CD14-positive monocyte (primary cell): ENCODE measurements around the gene COPS3. TPM values are rescaled to one million over a fixed set of nuclear protein-coding genes. Genes with fewer than 3 reads are reported as not detected.

Experiments
- DNase-seq, 3 donors: peaks; one replicate each; pipeline ENCODE4 v3.0.0-alpha.2; 2011 to 2022
- H2AFZ ChIP-seq: 2 replicates; pipeline ENCODE4 v1.6.0; 2012; ENCODE audit warnings: mild to moderate bottlenecking, low read depth, low read length, inconsistent platforms; ENCODE audit not compliant: insufficient read depth, poor library complexity, severe bottlenecking
- H3K27ac ChIP-seq, 2 donors: 1 replicate in 1 of 2; 2 replicates in 1 of 2; pipeline ENCODE4 v1.5.1; 2012 to 2013; ENCODE audit warnings: low read length in 2 of 2, control low read depth in 1 of 2, inconsistent platforms in 1 of 2, low read depth in 1 of 2, mild to moderate bottlenecking in 1 of 2
- H3K27me3 ChIP-seq, 2 donors: one replicate each; pipeline versions ENCODE4 v1.6.0 to v1.6.1; 2011 to 2013; ENCODE audit warnings: low read length in 2 of 2; ENCODE audit not compliant: control insufficient read depth in 2 of 2, insufficient read depth in 2 of 2
- H3K36me3 ChIP-seq, 2 donors: replicated peaks in 1 of 2; 1 replicate in 1 of 2; 2 replicates in 1 of 2; pipeline versions ENCODE4 v1.5.1 to v1.6.1; 2012 to 2013; ENCODE audit warnings: low read length in 2 of 2, control low read depth in 1 of 2, inconsistent platforms in 1 of 2, mild to moderate bottlenecking in 1 of 2; ENCODE audit not compliant: insufficient read depth in 2 of 2, control insufficient read depth in 1 of 2
- H3K4me1 ChIP-seq, 2 donors: 1 replicate in 1 of 2; 2 replicates in 1 of 2; pipeline versions ENCODE4 v1.5.1 to v1.6.1; 2012 to 2013; ENCODE audit warnings: low read length in 2 of 2, control low read depth in 1 of 2, inconsistent platforms in 1 of 2, mild to moderate bottlenecking in 1 of 2, moderate library complexity in 1 of 2; ENCODE audit not compliant: insufficient read depth in 2 of 2, control insufficient read depth in 1 of 2
- H3K4me2 ChIP-seq: replicated peaks from 2 replicates; pipeline ENCODE3; 2012; ENCODE audit warnings: low read length, moderate library complexity, mild to moderate bottlenecking; ENCODE audit not compliant: poor library complexity, severe bottlenecking; ENCODE audit errors: extremely low read depth
- H3K4me3 ChIP-seq, 3 experiments: fragments of 200-600 bp in 1 of 3; sonication (generic) in 1 of 3; replicated peaks in 1 of 3; 1 replicate in 2 of 3; 2 replicates in 1 of 3; pipeline ENCODE4 v1.5.1; 2011 to 2013; ENCODE audit warnings: low read length in 3 of 3, mild to moderate bottlenecking in 3 of 3, control low read depth in 2 of 3, low read depth in 2 of 3, inconsistent platforms in 1 of 3, moderate library complexity in 1 of 3
- H3K79me2 ChIP-seq: 2 replicates; pipeline ENCODE4 v1.6.0; 2012; ENCODE audit warnings: mild to moderate bottlenecking, control low read depth, inconsistent platforms, low read length, moderate library complexity; ENCODE audit not compliant: insufficient read depth
- H3K9ac ChIP-seq: 2 replicates; pipeline ENCODE4 v1.6.0; 2017; ENCODE audit warnings: low read length, mild to moderate bottlenecking; ENCODE audit not compliant: insufficient read depth, poor library complexity, severe bottlenecking
- H3K9me3 ChIP-seq, 2 donors: replicated peaks in 1 of 2; 1 replicate in 1 of 2; 2 replicates in 1 of 2; pipeline versions ENCODE4 v1.5.1 to v1.6.1; 2012 to 2013; ENCODE audit warnings: low read length in 2 of 2, control low read depth in 1 of 2; ENCODE audit not compliant: control insufficient read depth in 1 of 2, insufficient read depth in 1 of 2
- H4K20me1 ChIP-seq: 2 replicates; pipeline ENCODE4 v1.6.0; 2012; ENCODE audit warnings: mild to moderate bottlenecking, low read length, control low read depth, moderate library complexity; ENCODE audit not compliant: insufficient read depth
- H3K27ac Mint-ChIP-seq, 7 donors: one replicate each; pipeline ENCODE4 v1.8.0; 2020; ENCODE audit warnings: mild to moderate bottlenecking in 7 of 7, mixed read lengths in 7 of 7, moderate library complexity in 6 of 7, inconsistent platforms in 2 of 7
- H3K27me3 Mint-ChIP-seq, 3 donors: one replicate each; pipeline ENCODE4 v1.8.0; 2021 to 2022; ENCODE audit warnings: low read depth in 3 of 3, mild to moderate bottlenecking in 3 of 3, mixed read lengths in 3 of 3, moderate library complexity in 3 of 3, inconsistent platforms in 1 of 3
- H3K36me3 Mint-ChIP-seq, 2 donors: one replicate each; pipeline ENCODE4 v1.8.0; 2020; ENCODE audit warnings: mixed read lengths in 2 of 2, inconsistent platforms in 1 of 2, mild to moderate bottlenecking in 1 of 2
- H3K4me1 Mint-ChIP-seq: one replicate; pipeline ENCODE4 v1.8.0; 2020; ENCODE audit warnings: mild to moderate bottlenecking, mixed read lengths
- H3K4me3 Mint-ChIP-seq, 2 donors: one replicate each; pipeline ENCODE4 v1.8.0; 2020; ENCODE audit warnings: mild to moderate bottlenecking in 2 of 2, mixed read lengths in 2 of 2, moderate library complexity in 1 of 2
- H3K9me3 Mint-ChIP-seq, 7 donors: one replicate each; pipeline ENCODE4 v1.8.0; 2020 to 2022; ENCODE audit warnings: mixed read lengths in 7 of 7, mild to moderate bottlenecking in 6 of 7, moderate library complexity in 6 of 7, inconsistent platforms in 2 of 7
- CTCF ChIP-seq: fragments of 200-600 bp; IDR thresholded peaks from one replicate; pipeline ENCODE4 v1.8.0; 2022; ENCODE audit warnings: antibody characterized with exemption, mild to moderate bottlenecking
- WGBS: methylation state at CpG from one replicate; pipeline ENCODE4 v1.1.5; 2013; ENCODE audit warnings: missing lambda C conversion rate; ENCODE audit not compliant: insufficient coverage; 5-methylcytosine and 5-hydroxymethylcytosine counted together
- intact Hi-C, 2 donors: fragments of 100-400 bp; cut with micrococcal nuclease; formaldehyde crosslinking; loops; one replicate each; pipeline versions ENCODE4 v1.15.0 to v1.15.1; 2023
- polyA plus RNA-seq, 3 donors: library from polyadenylated mRNA; depleted of rRNA in 1 of 3; unstranded in 2 of 3; stranded (reverse) in 1 of 3; fragments of 300-500 nt in 2 of 3; fragments of >200 nt in 1 of 3; fragmentation: Illumina TruSeq in 2 of 3; gene quantifications; 1 replicate in 2 of 3; 2 replicates in 1 of 3; pipeline ENCODE4 v1.2.3, GENCODE V29; 2012 to 2021

COPS3 gene
- polyA plus RNA-seq, 3 donors = 47.6 to 122 (median 117) TPM

GRCh38 chr17:17201271-17201670 lies 79.8 kb downstream of the COPS3 start:
- peaks cover 16 to 22% of the 10 kb centered on the region in 2 donors for H3K4me1 ChIP-seq
- no peak for TF ChIP-seq CTCF
- H2AFZ ChIP-seq = no peak overlapping the region
- no peaks in the 10 kb centered on the region for H3K36me3 ChIP-seq
- H3K4me2 ChIP-seq = no peak overlapping the region
- intact Hi-C loops = no loop called here
- no peaks in the 10 kb centered on the region for H3K9me3 ChIP-seq
- Mint-ChIP-seq H3K36me3 (peaks cover 19 to 30% of the 10 kb centered on the region in 2 donors), H3K9me3 (peaks cover 0 to under 1% (median 0%) of the 10 kb centered on the region in 7 donors), H3K27me3 (peaks cover 13 to 15% (median 14%) of the 10 kb centered on the region in 3 donors), H3K4me3 (no peak overlapping the region), H3K27ac (no peak overlapping the region), H3K4me1 (peaks cover 20% of the 10 kb centered on the region)
- no peak overlapping the region for H3K4me3 ChIP-seq
- peaks cover 0 to 5% of the 10 kb centered on the region in 2 donors for H3K27me3 ChIP-seq
- no peaks in the 10 kb centered on the region for H4K20me1 ChIP-seq
- H3K27ac ChIP-seq = no peak overlapping the region
- H3K9ac ChIP-seq = no peak overlapping the region
- no peaks in the 10 kb centered on the region for H3K79me2 ChIP-seq
- DNase-seq = no peak
- 67% methylated on average over 3 of the region's 10 CpGs for WGBS

GRCh38 chr17:17200831-17201230 lies 80.2 kb downstream of the COPS3 start:
- intact Hi-C loops = no loop called here
- Histone ChIP-seq H3K36me3 (no peaks in the 10 kb centered on the region), H3K4me1 (peaks cover 15 to 18% of the 10 kb centered on the region in 2 donors), H3K27ac (no peak overlapping the region), H2AFZ (no peak overlapping the region), H4K20me1 (no peaks in the 10 kb centered on the region), H3K27me3 (peaks cover 0 to 5% of the 10 kb centered on the region in 2 donors), H3K79me2 (no peaks in the 10 kb centered on the region), H3K4me2 (no peak overlapping the region), H3K9me3 (no peaks in the 10 kb centered on the region), H3K9ac (no peak overlapping the region), H3K4me3 (no peak overlapping the region)
- DNase-seq = no peak
- Mint-ChIP-seq H3K4me1 (peaks cover 20% of the 10 kb centered on the region), H3K9me3 (no peaks in the 10 kb centered on the region), H3K27ac (no peak overlapping the region), H3K27me3 (peaks cover 13 to 15% (median 13%) of the 10 kb centered on the region in 3 donors), H3K4me3 (no peak overlapping the region), H3K36me3 (peaks cover 19 to 30% of the 10 kb centered on the region in 2 donors)
- TF ChIP-seq CTCF = no peak
- WGBS = no CpG with 5 or more reads among the region's 5 CpGs
